Suprapubic skin (tissue), 4 donors: ENCODE data around the gene P2RX4. TPM values are rescaled to one million over a fixed set of nuclear protein-coding genes. Genes with fewer than 3 reads are reported as not detected.

ENCODE experiments used
- DNase-seq, 2 donors: peaks; one replicate each; pipeline ENCODE4 v3.0.0-alpha.2; 2019; ENCODE audit warnings: low spot score in 2 of 2
- H3K27ac ChIP-seq: fragments of 200-600 bp; sonication (generic); one replicate; pipeline ENCODE4 v1.5.1; 2019
- H3K27me3 ChIP-seq: fragments of 200-600 bp; sonication (generic); one replicate; pipeline ENCODE4 v1.5.1; 2019
- H3K36me3 ChIP-seq: fragments of 200-600 bp; sonication (generic); one replicate; pipeline ENCODE4 v1.5.1; 2019
- H3K4me1 ChIP-seq: fragments of 200-600 bp; sonication (generic); one replicate; pipeline ENCODE4 v1.5.1; 2019
- H3K4me3 ChIP-seq: fragments of 200-600 bp; sonication (generic); one replicate; pipeline ENCODE4 v1.5.1; 2019; ENCODE audit warnings: mild to moderate bottlenecking
- H3K9me3 ChIP-seq: fragments of 200-600 bp; sonication (generic); one replicate; pipeline ENCODE4 v1.5.1; 2019
- CTCF ChIP-seq, 2 donors: fragments of 200-600 bp in 1 of 2; fragments of 450-650 bp in 1 of 2; sonication (generic) in 1 of 2; IDR thresholded peaks; one replicate each; pipeline ENCODE4 v1.5.1; 2016 to 2019; ENCODE audit warnings: antibody characterized with exemption in 2 of 2, mild to moderate bottlenecking in 1 of 2, moderate library complexity in 1 of 2
- EP300 ChIP-seq: sonication (generic); formaldehyde crosslinking; IDR thresholded peaks from one replicate; pipeline ENCODE4 v1.6.1; 2017; ENCODE audit warnings: antibody characterized with exemption
- POLR2A ChIP-seq, 2 donors: fragments of 450-650 bp; IDR thresholded peaks; one replicate each; pipeline ENCODE4 v1.6.1; 2017; ENCODE audit warnings: antibody characterized with exemption in 2 of 2, mild to moderate bottlenecking in 2 of 2, moderate library complexity in 2 of 2
- POLR2AphosphoS5 ChIP-seq, 3 donors: sonication (generic); formaldehyde crosslinking; IDR thresholded peaks; one replicate each; pipeline ENCODE4 v1.6.1; 2017; ENCODE audit warnings: antibody characterized with exemption in 3 of 3
- WGBS: methylation state at CpG from one replicate; pipeline ENCODE4 v1.1.5; 2018; 5-methylcytosine and 5-hydroxymethylcytosine counted together
- total RNA-seq, 4 donors: library from RNA; depleted of rRNA; stranded (reverse); fragments of >200 nt; gene quantifications; one replicate each; pipeline ENCODE4 v1.1.0, GENCODE V29; 2016

Gene P2RX4
- total RNA-seq, 4 donors from 2014 or later = 7.9 to 22.4 (median 15.4) TPM

GRCh38 chr12:121166356-121166755, 43.6 kb upstream of the P2RX4 start:
- Histone ChIP-seq H3K27me3 (no peaks in the 10 kb centered on the region), H3K36me3 (peaks cover 68% of the 10 kb centered on the region), H3K27ac (no peak overlapping the region), H3K4me1 (no peaks in the 10 kb centered on the region), H3K9me3 (no peaks in the 10 kb centered on the region), H3K4me3 (no peak overlapping the region)
- WGBS = 69% methylated on average over 1 of the region's 1 CpG
- TF ChIP-seq POLR2A (IDR thresholded peaks at IDR 0.05) = no peak
- TF ChIP-seq CTCF (IDR thresholded peaks at IDR 0.05) = no peak
- no peak for TF ChIP-seq EP300
- no peak for TF ChIP-seq POLR2AphosphoS5 (IDR thresholded peaks at IDR 0.05)
- DNase-seq = no peak

GRCh38 chr12:121167232-121167820, 42.6 kb upstream of the P2RX4 start:
- Histone ChIP-seq H3K4me3 (no peak overlapping the region), H3K27me3 (no peaks in the 10 kb centered on the region), H3K27ac (no peak overlapping the region), H3K9me3 (no peaks in the 10 kb centered on the region), H3K4me1 (no peaks in the 10 kb centered on the region), H3K36me3 (peaks cover 67% of the 10 kb centered on the region)
- WGBS = 91% methylated on average over 14 of the region's 14 CpGs
- DNase-seq = no peak
- TF ChIP-seq POLR2AphosphoS5 (IDR thresholded peaks at IDR 0.05) = no peak
- no peak for TF ChIP-seq POLR2A (IDR thresholded peaks at IDR 0.05)
- no peak for TF ChIP-seq CTCF (IDR thresholded peaks at IDR 0.05)
- no peak for TF ChIP-seq EP300

GRCh38 chr12:121167951-121168350, 42.0 kb upstream of the P2RX4 start:
- peaks cover 60% of the 10 kb centered on the region for H3K36me3 ChIP-seq
- H3K4me3 ChIP-seq = no peak overlapping the region
- H3K4me1 ChIP-seq = no peaks in the 10 kb centered on the region
- no peak overlapping the region for H3K27ac ChIP-seq
- TF ChIP-seq EP300 = no peak
- TF ChIP-seq POLR2AphosphoS5 (IDR thresholded peaks at IDR 0.05) = no peak
- no peak for TF ChIP-seq POLR2A (IDR thresholded peaks at IDR 0.05)
- no peak for TF ChIP-seq CTCF (IDR thresholded peaks at IDR 0.05)
- 88% methylated on average over 3 of the region's 3 CpGs for WGBS
- no peaks in the 10 kb centered on the region for H3K27me3 ChIP-seq
- no peak for DNase-seq
- no peaks in the 10 kb centered on the region for H3K9me3 ChIP-seq

GRCh38 chr12:121170151-121170550, 39.8 kb upstream of the P2RX4 start:
- no peaks in the 10 kb centered on the region for H3K9me3 ChIP-seq
- no peak overlapping the region for H3K4me3 ChIP-seq
- no peak for DNase-seq
- H3K36me3 ChIP-seq = peaks cover 49% of the 10 kb centered on the region
- no peak overlapping the region for H3K27ac ChIP-seq
- no peaks in the 10 kb centered on the region for H3K4me1 ChIP-seq
- H3K27me3 ChIP-seq = no peaks in the 10 kb centered on the region
- WGBS = 92% methylated on average over 5 of the region's 5 CpGs
- no peak for TF ChIP-seq CTCF (IDR thresholded peaks at IDR 0.05)
- TF ChIP-seq POLR2A (IDR thresholded peaks at IDR 0.05) = no peak
- TF ChIP-seq EP300 = no peak
- TF ChIP-seq POLR2AphosphoS5 (IDR thresholded peaks at IDR 0.05) = no peak

- Histone ChIP-seq H3K4me3 (no peak overlapping the region), H3K27me3 (no peaks in the 10 kb centered on the region), H3K27ac (no peak overlapping the region), H3K36me3 (peaks cover 49% of the 10 kb centered on the region), H3K4me1 (no peaks in the 10 kb centered on the region), H3K9me3 (no peaks in the 10 kb centered on the region)
- TF ChIP-seq CTCF (IDR thresholded peaks at IDR 0.05) (no peak), EP300 (no peak), POLR2AphosphoS5 (IDR thresholded peaks at IDR 0.05) (no peak), POLR2A (IDR thresholded peaks at IDR 0.05) (no peak)
- DNase-seq = no peak
- 79% methylated on average over 14 of the region's 14 CpGs for WGBS
Measured at GRCh38 chr12:121170611-121171260, 39.2 kb upstream of the P2RX4 start.
